SU-DHL-6 (cell line): Measurements from ENCODE around the gene SDF2L1.
"Not testable (repeated sequence)": the region's sequence is repeated elsewhere in the genome, so short reads cannot be mapped to it uniquely, and the experiment has no call there.

Source experiments
- H2AFZ ChIP-seq: fragments of 200-600 bp; sonication (generic); 2 replicates; pipeline ENCODE4 v1.6.1; 2014; ENCODE audit warnings: low read depth, mild to moderate bottlenecking, moderate library complexity, mixed read lengths, antibody characterized with exemption, low read length; ENCODE audit not compliant: severe bottlenecking
- H3F3A ChIP-seq: fragments of 200-600 bp; shearing (Covaris generic); 2 replicates; pipeline ENCODE4 v1.6.0; 2016; ENCODE audit warnings: antibody characterized with exemption, mild to moderate bottlenecking; ENCODE audit not compliant: insufficient read depth
- H3K27ac ChIP-seq: fragments of 200-600 bp; sonication (generic); 2 replicates; pipeline ENCODE4 v1.5.1; 2016; ENCODE audit warnings: low read depth, mild to moderate bottlenecking, low read length, moderate library complexity, mixed read lengths
- H3K27me3 ChIP-seq: fragments of 200-600 bp; sonication (generic), shearing (Covaris generic); 2 replicates; pipeline ENCODE4 v1.6.0; 2014; ENCODE audit warnings: mild to moderate bottlenecking, low read length
- H3K36me3 ChIP-seq: fragments of 200-600 bp; sonication (generic); 2 replicates; pipeline ENCODE4 v1.6.1; 2014; ENCODE audit warnings: mild to moderate bottlenecking, low read length, mixed read lengths
- H3K4me2 ChIP-seq: fragments of 300-600, 200-600 bp; shearing (Covaris generic), sonication (generic); 2 replicates; pipeline ENCODE4 v1.6.0; 2014; ENCODE audit warnings: low read length, low read depth, mild to moderate bottlenecking; ENCODE audit not compliant: poor library complexity, severe bottlenecking
- H3K4me3 ChIP-seq: fragments of 200-600 bp; sonication (generic); 2 replicates; pipeline ENCODE4 v1.5.1; 2014; ENCODE audit warnings: antibody characterized with exemption, low read length, mild to moderate bottlenecking, mixed read lengths; ENCODE audit not compliant: insufficient read depth, poor library complexity, severe bottlenecking
- H3K79me2 ChIP-seq: fragments of 200-600 bp; sonication (generic); 2 replicates; pipeline ENCODE4 v1.6.1; 2014; ENCODE audit warnings: mild to moderate bottlenecking, low read length, moderate library complexity; ENCODE audit not compliant: insufficient read depth
- H3K9ac ChIP-seq: fragments of 200-600 bp; sonication (generic); 2 replicates; pipeline ENCODE4 v1.7.0; 2014; ENCODE audit warnings: mild to moderate bottlenecking, low read length
- H3K9me2 ChIP-seq: fragments of 200-600 bp; sonication (generic); replicated peaks from 2 replicates; pipeline ENCODE4 v1.6.1; 2014; ENCODE audit warnings: low read length; ENCODE audit not compliant: insufficient read depth
- H3K9me3 ChIP-seq: fragments of 200-600 bp; sonication (generic); 2 replicates; pipeline ENCODE4 v1.6.1; 2014; ENCODE audit warnings: low read length, mixed read lengths; ENCODE audit not compliant: insufficient read depth
- H4K20me1 ChIP-seq: fragments of 200-600 bp; sonication (generic); 2 replicates; pipeline ENCODE4 v1.6.1; 2014; ENCODE audit warnings: low read depth, mild to moderate bottlenecking, antibody characterized with exemption, low read length, moderate library complexity, mixed read lengths
- EZH2phosphoT487 ChIP-seq: fragments of 200-600 bp; sonication (generic), shearing (Covaris generic); conservative IDR thresholded peaks from 2 replicates; pipeline ENCODE4 v1.6.1; 2018; ENCODE audit warnings: mild to moderate bottlenecking, antibody characterized with exemption, low read length, moderate library complexity, mixed read lengths
- TF ChIP-seq, protein P1 (sequence below): fragments of 200-600 bp; sonication (generic); IDR thresholded peaks from one replicate; pipeline ENCODE4 v1.5.1; 2017; ENCODE audit warnings: antibody characterized with exemption, mild to moderate bottlenecking, low read length, moderate library complexity; ENCODE audit not compliant: insufficient read depth, poor library complexity, severe bottlenecking

Gene SDF2L1

DNA sequence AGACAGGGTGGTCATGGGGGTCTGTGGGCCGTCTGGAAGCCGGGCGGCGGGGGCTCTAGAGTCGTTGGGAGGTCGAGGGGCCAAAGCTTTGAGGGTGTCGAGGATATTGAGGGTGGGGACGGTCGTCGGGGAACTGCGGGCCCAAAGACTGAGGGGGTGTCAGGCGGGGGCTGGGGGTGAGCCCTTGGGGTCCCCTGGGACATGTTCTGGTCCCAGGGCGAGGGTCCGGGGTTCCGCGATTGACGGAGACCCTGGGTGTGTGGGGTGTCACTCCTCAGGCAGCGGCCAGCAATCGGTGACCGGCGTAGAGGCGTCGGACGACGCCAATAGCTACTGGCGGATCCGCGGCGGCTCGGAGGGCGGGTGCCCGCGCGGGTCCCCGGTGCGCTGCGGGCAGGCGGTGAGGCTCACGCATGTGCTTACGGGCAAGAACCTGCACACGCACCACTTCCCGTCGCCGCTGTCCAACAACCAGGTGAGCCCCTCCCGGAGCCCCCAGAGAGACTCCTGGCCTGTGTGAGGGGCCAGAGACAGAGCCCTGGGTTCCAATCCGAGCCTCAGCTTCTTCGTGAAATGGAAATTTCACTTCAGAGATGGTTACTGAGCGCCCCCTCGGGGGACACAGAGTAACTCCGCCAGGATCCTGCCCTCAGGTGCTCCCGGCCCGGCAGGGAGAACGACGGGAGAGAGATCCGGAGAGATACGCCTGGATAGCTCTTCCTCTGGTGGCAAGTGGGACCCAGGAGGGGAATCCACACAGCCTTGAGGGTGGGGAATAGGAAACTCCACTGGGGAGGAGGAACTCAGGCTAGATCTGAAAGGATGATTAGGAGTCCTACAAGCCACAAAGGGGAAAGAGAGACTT lies 714 bp downstream of the SDF2L1 start:
- TF ChIP-seq, protein P1, sequence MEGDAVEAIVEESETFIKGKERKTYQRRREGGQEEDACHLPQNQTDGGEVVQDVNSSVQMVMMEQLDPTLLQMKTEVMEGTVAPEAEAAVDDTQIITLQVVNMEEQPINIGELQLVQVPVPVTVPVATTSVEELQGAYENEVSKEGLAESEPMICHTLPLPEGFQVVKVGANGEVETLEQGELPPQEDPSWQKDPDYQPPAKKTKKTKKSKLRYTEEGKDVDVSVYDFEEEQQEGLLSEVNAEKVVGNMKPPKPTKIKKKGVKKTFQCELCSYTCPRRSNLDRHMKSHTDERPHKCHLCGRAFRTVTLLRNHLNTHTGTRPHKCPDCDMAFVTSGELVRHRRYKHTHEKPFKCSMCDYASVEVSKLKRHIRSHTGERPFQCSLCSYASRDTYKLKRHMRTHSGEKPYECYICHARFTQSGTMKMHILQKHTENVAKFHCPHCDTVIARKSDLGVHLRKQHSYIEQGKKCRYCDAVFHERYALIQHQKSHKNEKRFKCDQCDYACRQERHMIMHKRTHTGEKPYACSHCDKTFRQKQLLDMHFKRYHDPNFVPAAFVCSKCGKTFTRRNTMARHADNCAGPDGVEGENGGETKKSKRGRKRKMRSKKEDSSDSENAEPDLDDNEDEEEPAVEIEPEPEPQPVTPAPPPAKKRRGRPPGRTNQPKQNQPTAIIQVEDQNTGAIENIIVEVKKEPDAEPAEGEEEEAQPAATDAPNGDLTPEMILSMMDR = peak; percentile 54
- TF ChIP-seq EZH2phosphoT487 = no peak
- H3K36me3 ChIP-seq = no peaks in the 10 kb centered on the region
- peak overlapping the region; percentile 97 for H3K9ac ChIP-seq
- H3K27ac ChIP-seq = peak overlapping the region; percentile 60
- H3K4me3 ChIP-seq = peak overlapping the region; percentile 87
- no peaks in the 10 kb centered on the region for H3K9me3 ChIP-seq
- peak overlapping the region; percentile 75 for H3K4me2 ChIP-seq
- H3K9me2 ChIP-seq = no peaks in the 10 kb centered on the region
- no peaks in the 10 kb centered on the region for H4K20me1 ChIP-seq
- H3K27me3 ChIP-seq = no peaks in the 10 kb centered on the region
- no peaks in the 10 kb centered on the region for H3F3A ChIP-seq
- H2AFZ ChIP-seq = peak overlapping the region; percentile 77
- peaks cover 6% of the 10 kb centered on the region; the same call in 1 of the 2 replicates for H3K79me2 ChIP-seq

DNA sequence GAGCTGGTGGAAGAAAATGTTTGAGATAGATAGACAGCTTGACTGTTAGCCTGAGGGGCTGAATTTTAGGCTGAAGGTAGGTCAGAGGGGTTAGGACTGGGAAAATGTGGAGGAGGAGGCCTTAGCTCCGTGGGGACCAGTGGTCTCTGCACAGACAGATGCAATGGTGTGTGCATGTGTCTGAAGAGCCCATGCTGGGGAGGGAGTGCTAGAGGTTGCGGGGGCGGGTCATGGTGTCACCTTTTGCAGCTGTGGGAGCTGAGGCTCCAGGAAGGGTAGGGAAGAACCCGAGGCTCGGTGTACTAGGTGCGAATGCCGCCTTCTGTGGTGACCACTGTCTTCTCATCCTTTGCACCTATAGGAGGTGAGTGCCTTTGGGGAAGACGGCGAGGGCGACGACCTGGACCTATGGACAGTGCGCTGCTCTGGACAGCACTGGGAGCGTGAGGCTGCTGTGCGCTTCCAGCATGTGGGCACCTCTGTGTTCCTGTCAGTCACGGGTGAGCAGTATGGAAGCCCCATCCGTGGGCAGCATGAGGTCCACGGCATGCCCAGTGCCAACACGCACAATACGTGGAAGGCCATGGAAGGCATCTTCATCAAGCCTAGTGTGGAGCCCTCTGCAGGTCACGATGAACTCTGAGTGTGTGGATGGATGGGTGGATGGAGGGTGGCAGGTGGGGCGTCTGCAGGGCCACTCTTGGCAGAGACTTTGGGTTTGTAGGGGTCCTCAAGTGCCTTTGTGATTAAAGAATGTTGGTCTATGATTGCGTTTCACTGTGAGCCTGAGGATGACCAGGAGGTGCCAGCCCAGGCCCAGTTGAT lies 1.6 kb downstream of the SDF2L1 start:
- Histone ChIP-seq H3K4me2 (peak overlapping the region; percentile 75), H3K9me3 (no peaks in the 10 kb centered on the region), H3K27me3 (no peaks in the 10 kb centered on the region), H3K79me2 (peaks cover 6% of the 10 kb centered on the region; the same call in 1 of the 2 replicates), H3K27ac (no peak overlapping the region), H3K9ac (peak overlapping the region; percentile 97), H3K36me3 (no peaks in the 10 kb centered on the region), H3K4me3 (peak overlapping the region; percentile 87), H3K9me2 (no peaks in the 10 kb centered on the region), H2AFZ (no peak overlapping the region), H3F3A (no peaks in the 10 kb centered on the region), H4K20me1 (no peaks in the 10 kb centered on the region)
- TF ChIP-seq EZH2phosphoT487 = no peak
- TF ChIP-seq, protein P1 = no peak

DNA sequence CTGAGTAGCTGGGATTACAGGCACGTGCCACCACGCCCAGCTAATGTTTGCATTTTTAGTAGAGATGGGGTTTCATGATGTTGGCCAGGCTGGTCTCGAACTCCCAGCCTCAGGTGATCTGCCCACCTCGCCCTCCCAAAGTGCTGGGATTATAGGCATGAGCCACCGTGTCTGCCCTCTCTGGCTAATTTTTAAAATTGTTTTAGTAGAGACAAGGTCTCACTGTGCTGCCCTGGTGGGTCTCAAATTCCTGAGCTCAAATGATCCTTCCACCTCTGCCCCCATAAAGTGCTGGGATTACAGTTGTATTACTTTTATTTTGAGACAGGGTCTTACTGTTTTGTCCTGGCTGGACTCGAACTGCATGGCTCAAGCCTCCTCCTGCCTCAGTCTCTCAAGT lies 3.4 kb downstream of the SDF2L1 start:
- H3K79me2 ChIP-seq, H3K4me2 ChIP-seq, H2AFZ ChIP-seq, H3K9me2 ChIP-seq, H3K36me3 ChIP-seq, H3K27ac ChIP-seq, H3K27me3 ChIP-seq, H3K9me3 ChIP-seq, H3K9ac ChIP-seq, H3K4me3 ChIP-seq, H4K20me1 ChIP-seq, H3F3A ChIP-seq: not testable (repeated sequence)
